H1 (cell line): Measurements from ENCODE around the gene RALY. TPM values are rescaled to one million over a fixed set of nuclear protein-coding genes. Genes with fewer than 3 reads are reported as not detected.

ENCODE experiments used
- ATF3 ChIP-seq: IDR thresholded peaks from 2 replicates; pipeline ENCODE4 v1.6.1; 2011; ENCODE audit warnings: low read depth, mild to moderate bottlenecking, low read length; ENCODE audit not compliant: insufficient read depth
- CEBPB ChIP-seq: IDR thresholded peaks from 2 replicates; pipeline ENCODE4 v1.6.1; 2012; ENCODE audit warnings: low read depth, low read length
- CHD2 ChIP-seq: IDR thresholded peaks from 2 replicates; pipeline ENCODE4 v1.6.1; 2012; ENCODE audit warnings: low read length, improper control_type of control experiment
- CREB1 ChIP-seq: IDR thresholded peaks from 2 replicates; pipeline ENCODE4 v1.6.1; 2012; ENCODE audit warnings: inconsistent platforms
- FOSL1 ChIP-seq: IDR thresholded peaks from 2 replicates; pipeline ENCODE4 v1.6.1; 2011; ENCODE audit warnings: mild to moderate bottlenecking, low read depth, low read length, moderate library complexity; ENCODE audit not compliant: insufficient read depth
- GTF2F1 ChIP-seq: IDR thresholded peaks from 2 replicates; pipeline ENCODE4 v1.6.1; 2012; ENCODE audit warnings: low read depth, low read length, improper control_type of control experiment, borderline replicate concordance
- KDM4A ChIP-seq: IDR thresholded peaks from one replicate; pipeline ENCODE4 v1.7.1; 2012; ENCODE audit warnings: low read depth, mild to moderate bottlenecking, moderate library complexity, low read length, inconsistent platforms; ENCODE audit not compliant: severe bottlenecking
- KDM5A ChIP-seq: fragments of 200-600 bp; IDR thresholded peaks from 2 replicates; pipeline ENCODE4 v1.7.1; 2012; ENCODE audit warnings: mild to moderate bottlenecking, low read length, inconsistent platforms, mixed read lengths
- MAFK ChIP-seq: IDR thresholded peaks from 2 replicates; pipeline ENCODE4 v1.6.1; 2012; ENCODE audit warnings: low read depth, mild to moderate bottlenecking, improper control_type of control experiment, low read length
- PHF8 ChIP-seq: fragments of 200-600 bp; sonication (generic); conservative IDR thresholded peaks from 2 replicates; pipeline ENCODE4 v1.7.1; 2012; ENCODE audit warnings: low read depth, mild to moderate bottlenecking, inconsistent platforms, low read length, moderate library complexity
- POLR2A ChIP-seq, 2 experiments: IDR thresholded peaks; 1 replicate in 1 of 2; 2 replicates in 1 of 2; pipeline ENCODE4 v1.6.1; 2011; ENCODE audit warnings: low read depth in 2 of 2, low read length in 2 of 2, mild to moderate bottlenecking in 2 of 2; ENCODE audit errors: control extremely low read depth in 1 of 2
- POLR2AphosphoS5 ChIP-seq: IDR thresholded peaks from 2 replicates; pipeline ENCODE4 v1.6.1; 2011; ENCODE audit warnings: low read depth, low read length
- SAP30 ChIP-seq: fragments of 300-600 bp; sonication (generic); IDR thresholded peaks from 2 replicates; pipeline ENCODE4 v1.7.1; 2012; ENCODE audit warnings: low read length, moderate library complexity, mild to moderate bottlenecking, inconsistent platforms; ENCODE audit not compliant: insufficient read depth, insufficient replicate concordance
- SIN3A ChIP-seq, 2 experiments: IDR thresholded peaks in 1 of 2; conservative IDR thresholded peaks in 1 of 2; 2 replicates each; pipeline ENCODE4 v1.6.1; 2011 to 2012; ENCODE audit warnings: low read length in 2 of 2, improper control_type of control experiment in 1 of 2, low read depth in 1 of 2, mild to moderate bottlenecking in 1 of 2
- SIX5 ChIP-seq: IDR thresholded peaks from 2 replicates; pipeline ENCODE4 v1.6.1; 2011; ENCODE audit warnings: mild to moderate bottlenecking, low read depth, low read length
- SP1 ChIP-seq: IDR thresholded peaks from 2 replicates; pipeline ENCODE4 v1.6.1; 2011; ENCODE audit warnings: low read depth, low read length
- SRF ChIP-seq: IDR thresholded peaks from 2 replicates; pipeline ENCODE4 v1.6.1; 2011; ENCODE audit warnings: mild to moderate bottlenecking, low read depth, low read length, moderate library complexity
- TAF7 ChIP-seq: optimal IDR thresholded peaks from 2 replicates; pipeline ENCODE3; 2011; ENCODE audit warnings: low read depth, mild to moderate bottlenecking, inconsistent platforms, low read length, moderate library complexity, borderline replicate concordance
- TBP ChIP-seq: IDR thresholded peaks from 2 replicates; pipeline ENCODE4 v1.6.1; 2011; ENCODE audit warnings: low read depth, low read length, improper control_type of control experiment
- TEAD4 ChIP-seq: IDR thresholded peaks from 2 replicates; pipeline ENCODE4 v1.6.1; 2012; ENCODE audit warnings: low read depth, low read length, inconsistent platforms, mixed read lengths
- polyA plus RNA-seq, 7 experiments: library from polyadenylated mRNA; depleted of rRNA in 3 of 7; stranded (reverse) in 5 of 7; unstranded in 2 of 7; fragments of >200 nt in 5 of 7; fragments of 200-250 nt in 2 of 7; gene quantifications; 1 replicate in 5 of 7; 2 replicates in 1 of 7; 4 replicates in 1 of 7; pipeline versions ENCODE4 v1.2.1 to v1.2.3, GENCODE V29; 2011 to 2013; ENCODE audit warnings: missing spikeins in 2 of 7, mixed read lengths in 2 of 7
- total RNA-seq: library from RNA; stranded (reverse); fragmentation: NEBNext Ultra II Directional; extraction: Animal tissue kit (Norgen Biotek cat#: 25700); gene quantifications from 2 replicates; pipeline ENCODE4 v1.2.1, GENCODE V29; 2021
- TF ChIP-seq, protein P1 (sequence below): IDR thresholded peaks from 2 replicates; pipeline ENCODE4 v1.6.1; 2012; ENCODE audit warnings: low read length, inconsistent platforms

The RALY gene
- total and polyA plus RNA-seq, 2 of the 8 experiments (the other 6 are each of a cell fraction or from before 2014, with no cell fraction given): 133 to 148 TPM

GRCh38 chr20:34111702-34112599 is 118.2 kb downstream of the RALY start, which contains the start of gene EIF2S2 (continued):
- TF ChIP-seq CHD2 (peak; percentile 45; the same call in 1 of the 2 replicates), SP1 (peak; percentile 79), SIX5 (peak; percentile 95), MAFK (no peak), POLR2AphosphoS5 (peak; percentile 97), CEBPB (peak; percentile 95), SAP30 (no peak), GTF2F1 (peak; percentile 85), TAF7 (peak; percentile 67), SIN3A (conservative IDR thresholded peaks at IDR 0.05 in 1 of 2, IDR thresholded peaks at IDR 0.05 in 1 of 2; ENCODE audit: low read depth in 1 of 2, low read length in 2 of 2) (peak; percentile 49 to 90; a peak in 2 of 4 replicates), PHF8 (peak; percentile 92), TBP (peak; percentile 98), KDM4A (peak; percentile 94), SRF (peak; percentile 86), FOSL1 (no peak), KDM5A (0 out of 2 replicates have a peak, but pooled peaks have one; percentile 8), ATF3 (peak; percentile 95), CREB1 (peak; percentile 99), TEAD4 (0 out of 2 replicates have a peak, but pooled peaks have one; percentile 17), POLR2A (IDR thresholded peaks at IDR 0.05; ENCODE audit: control extremely low read depth in 1 of 2, low read depth in 2 of 2, low read length in 2 of 2) (peak; percentile 95 to 96)
- TF ChIP-seq, protein P1, sequence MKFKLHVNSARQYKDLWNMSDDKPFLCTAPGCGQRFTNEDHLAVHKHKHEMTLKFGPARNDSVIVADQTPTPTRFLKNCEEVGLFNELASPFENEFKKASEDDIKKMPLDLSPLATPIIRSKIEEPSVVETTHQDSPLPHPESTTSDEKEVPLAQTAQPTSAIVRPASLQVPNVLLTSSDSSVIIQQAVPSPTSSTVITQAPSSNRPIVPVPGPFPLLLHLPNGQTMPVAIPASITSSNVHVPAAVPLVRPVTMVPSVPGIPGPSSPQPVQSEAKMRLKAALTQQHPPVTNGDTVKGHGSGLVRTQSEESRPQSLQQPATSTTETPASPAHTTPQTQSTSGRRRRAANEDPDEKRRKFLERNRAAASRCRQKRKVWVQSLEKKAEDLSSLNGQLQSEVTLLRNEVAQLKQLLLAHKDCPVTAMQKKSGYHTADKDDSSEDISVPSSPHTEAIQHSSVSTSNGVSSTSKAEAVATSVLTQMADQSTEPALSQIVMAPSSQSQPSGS: 0 out of 2 replicates have a peak, but pooled peaks have one; percentile 36
